Mammary microvascular endothelial cell (primary cell): ENCODE data around the gene PTGR2. TPM values are rescaled to one million over a fixed set of nuclear protein-coding genes. Genes with fewer than 3 reads are reported as not detected.

Experiments
- total RNA-seq: library from RNA; depleted of rRNA; stranded (reverse); fragments of >200 nt; gene quantifications from 2 replicates; pipeline ENCODE4 v1.2.3, GENCODE V29; 2015

Gene PTGR2
- 2.4 and 3.2 TPM in 2 replicates for total RNA-seq

DNA sequence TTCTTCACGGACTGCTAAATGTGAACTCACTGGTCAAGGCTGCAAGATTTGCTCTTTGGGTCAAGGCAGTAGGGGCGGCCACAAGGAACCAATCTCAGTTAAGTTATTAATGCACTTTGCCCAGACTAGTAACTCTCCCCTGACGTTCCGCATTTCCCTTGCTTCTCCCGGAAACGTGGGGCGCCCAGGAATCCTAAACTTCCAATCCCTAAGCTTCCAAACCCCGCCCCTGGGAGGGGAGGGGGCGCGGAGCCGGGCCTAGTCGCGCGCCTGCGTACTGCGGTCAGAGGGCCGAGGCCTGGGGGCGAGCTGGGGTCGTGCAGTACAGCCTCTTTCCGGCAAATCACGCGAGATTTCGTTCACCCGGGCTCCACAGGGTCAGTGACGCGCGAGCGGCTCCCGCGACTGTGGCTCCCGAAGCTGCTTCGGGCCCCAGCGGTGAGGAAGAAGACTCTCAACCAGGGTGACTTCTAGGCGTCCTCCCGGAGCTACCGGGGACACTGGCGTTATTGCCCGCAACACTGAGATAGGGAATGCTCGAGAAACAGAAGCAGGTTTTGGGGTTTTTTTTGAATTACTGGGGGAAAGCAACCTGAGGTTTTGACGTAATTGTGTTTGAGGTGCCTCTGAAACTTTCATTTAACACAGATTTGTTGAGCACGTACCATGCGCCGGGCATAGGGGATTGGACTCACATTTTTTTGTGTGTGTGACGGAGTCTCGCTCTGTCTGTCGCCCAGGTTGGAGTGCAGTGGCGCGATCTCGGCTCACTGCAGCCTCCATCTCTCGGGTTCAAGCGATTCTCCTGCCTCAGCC lies at the start of gene PTGR2:
Gene PTGR2 (plus strand): TSS at position 265 of the 816 bp plus-strand sequence. CDS start 7,032 bp downstream, outside the sequence.

DNA sequence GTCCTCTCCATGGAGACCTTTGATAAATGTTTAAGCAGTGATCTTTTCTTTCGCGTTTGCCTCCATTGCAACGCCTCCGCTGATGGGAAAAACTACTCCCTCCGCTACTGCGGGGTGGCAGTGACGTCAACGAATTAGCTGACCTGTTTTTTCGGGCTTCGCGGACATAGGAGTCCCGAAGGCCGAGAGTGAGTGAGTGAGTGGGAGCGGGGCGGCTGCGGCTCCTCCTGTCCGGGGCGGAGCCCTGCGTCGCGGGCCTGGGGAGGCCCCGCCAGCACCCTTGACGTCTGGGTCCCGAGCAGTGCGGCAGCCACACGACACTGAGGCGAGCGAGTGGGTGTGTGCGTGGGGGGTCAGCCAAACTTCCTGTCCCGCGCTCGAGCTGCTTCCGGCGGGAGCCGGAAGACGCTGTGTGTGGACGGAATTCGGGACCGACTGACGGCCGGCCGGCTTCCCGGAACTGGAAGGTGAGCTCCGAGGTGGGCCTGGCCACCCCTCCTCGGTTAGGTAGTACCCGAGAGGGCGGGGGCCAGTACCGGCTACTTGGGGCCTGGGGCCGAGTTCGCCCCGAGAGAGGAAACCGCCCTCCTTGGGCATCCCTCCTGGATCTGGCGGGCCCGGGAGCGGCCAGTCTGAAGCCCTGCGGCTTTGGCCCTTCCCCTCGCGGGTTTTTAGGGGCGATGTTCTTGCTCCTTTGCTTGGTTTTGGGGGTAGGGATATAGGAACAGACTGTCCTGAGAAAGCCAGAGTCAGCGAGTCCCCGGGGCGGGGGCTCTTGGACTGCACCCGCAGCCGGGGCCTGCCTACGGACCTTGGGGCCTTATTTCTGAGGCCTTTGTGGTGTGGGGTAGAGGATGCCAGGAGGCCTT lies 35.1 kb downstream of the PTGR2 start, which contains the start of gene ZNF410:
Gene ZNF410 (plus strand): TSS at position 411 of the 869 bp plus-strand sequence. CDS start 5,317 bp downstream, outside the sequence.

Other genes with a start within 250 kb of the PTGR2 start
- not detected in 2 replicates for gene ACOT6, start 239.3 kb upstream of the PTGR2 start, total RNA-seq
- gene DNAL1, start 206.8 kb upstream of the PTGR2 start, total RNA-seq: 5.3 and 10.7 TPM in 2 replicates
- gene PNMA1, start 137.4 kb upstream of the PTGR2 start, total RNA-seq: 29.3 and 32.4 TPM in 2 replicates
- 39.0 and 39.8 TPM in 2 replicates for gene ZNF410, start 35.0 kb downstream of the PTGR2 start, total RNA-seq
- 1.5 and 1.7 TPM in 2 replicates for gene FAM161B, start 98.3 kb downstream of the PTGR2 start, total RNA-seq
- gene COQ6, start 98.5 kb downstream of the PTGR2 start, total RNA-seq: 13.9 and 15.2 TPM in 2 replicates
- 6.5 and 8.4 TPM in 2 replicates for gene ENTPD5, start 167.5 kb downstream of the PTGR2 start, total RNA-seq
- gene BBOF1, start 167.5 kb downstream of the PTGR2 start, total RNA-seq: 0.73 and 1.0 TPM in 2 replicates
- 7.1 and 7.3 TPM in 2 replicates for gene ALDH6A1, start 232.6 kb downstream of the PTGR2 start, total RNA-seq
- 6.4 and 8.8 TPM in 2 replicates for gene LIN52, start 233.1 kb downstream of the PTGR2 start, total RNA-seq